Measurements from ENCODE around the gene SPAG16. TPM values are rescaled to one million over a fixed set of nuclear protein-coding genes. Genes with fewer than 3 reads are reported as not detected.

Gene SPAG16
- total and polyA plus RNA-seq, 2 donors (not counting 1 experiment from before 2014, with no cell fraction given), result 24.1 to 36.8 TPM

DNA sequence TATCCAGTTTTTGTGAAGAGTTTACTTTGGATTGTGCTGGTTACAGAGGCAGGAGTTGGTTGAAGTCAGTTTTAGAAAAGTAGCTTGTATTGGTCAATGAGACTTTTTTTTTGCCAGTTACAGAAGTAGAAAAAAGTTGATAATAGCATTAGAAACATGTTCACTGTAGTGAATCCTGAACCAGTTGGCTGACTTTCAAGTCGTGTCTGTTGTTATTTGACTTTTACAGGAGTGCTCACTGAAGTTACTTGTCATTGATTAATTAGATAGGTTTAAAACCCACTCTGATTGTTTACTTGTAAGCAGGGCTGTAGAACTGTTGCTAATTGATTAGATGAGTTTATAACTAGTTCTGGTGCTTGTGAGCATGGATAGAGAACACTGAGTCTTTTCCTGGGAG is 814.5 kb downstream of the SPAG16 start:
- no peak overlapping the region for H3K4me3 ChIP-seq (replicated peaks in 1 of 4; ENCODE audit: control extremely low read depth in 1 of 4, insufficient read depth in 1 of 4, low read depth in 3 of 4, low read length in 4 of 4)
- no peaks in the 10 kb centered on the region for H4K20me1 ChIP-seq (ENCODE audit: control insufficient read depth, extremely low read depth, insufficient read depth, low read length)
- no peak for DNase-seq (ENCODE audit: low read depth in 2 of 2)
- no peaks in the 10 kb centered on the region for H3K4me1 ChIP-seq (ENCODE audit: control insufficient read depth, extremely low read depth, insufficient read depth, low read length)
- no peak overlapping the region for H2AFZ ChIP-seq (ENCODE audit: low read length)
- H3K27ac ChIP-seq (ENCODE audit: insufficient read depth, low read length), result no peak overlapping the region
- no peaks in the 10 kb centered on the region for H3K36me3 ChIP-seq (ENCODE audit: control insufficient read depth, insufficient read depth, low read length)
- no peaks in the 10 kb centered on the region for H3K9me3 ChIP-seq (ENCODE audit: control insufficient read depth, insufficient read depth, low read depth, low read length)
- no peak overlapping the region for H3K9ac ChIP-seq (ENCODE audit: insufficient read depth, low read length)
- no peaks in the 10 kb centered on the region for H3K27me3 ChIP-seq (ENCODE audit: control insufficient read depth, insufficient read depth, low read length)
- H3K79me2 ChIP-seq (ENCODE audit: control insufficient read depth, insufficient read depth, low read length), result no peaks in the 10 kb centered on the region
- no peak for TF ChIP-seq EZH2 (IDR thresholded peaks at IDR 0.05; ENCODE audit: low read length, missing control alignments)
- TF ChIP-seq, protein P1, sequence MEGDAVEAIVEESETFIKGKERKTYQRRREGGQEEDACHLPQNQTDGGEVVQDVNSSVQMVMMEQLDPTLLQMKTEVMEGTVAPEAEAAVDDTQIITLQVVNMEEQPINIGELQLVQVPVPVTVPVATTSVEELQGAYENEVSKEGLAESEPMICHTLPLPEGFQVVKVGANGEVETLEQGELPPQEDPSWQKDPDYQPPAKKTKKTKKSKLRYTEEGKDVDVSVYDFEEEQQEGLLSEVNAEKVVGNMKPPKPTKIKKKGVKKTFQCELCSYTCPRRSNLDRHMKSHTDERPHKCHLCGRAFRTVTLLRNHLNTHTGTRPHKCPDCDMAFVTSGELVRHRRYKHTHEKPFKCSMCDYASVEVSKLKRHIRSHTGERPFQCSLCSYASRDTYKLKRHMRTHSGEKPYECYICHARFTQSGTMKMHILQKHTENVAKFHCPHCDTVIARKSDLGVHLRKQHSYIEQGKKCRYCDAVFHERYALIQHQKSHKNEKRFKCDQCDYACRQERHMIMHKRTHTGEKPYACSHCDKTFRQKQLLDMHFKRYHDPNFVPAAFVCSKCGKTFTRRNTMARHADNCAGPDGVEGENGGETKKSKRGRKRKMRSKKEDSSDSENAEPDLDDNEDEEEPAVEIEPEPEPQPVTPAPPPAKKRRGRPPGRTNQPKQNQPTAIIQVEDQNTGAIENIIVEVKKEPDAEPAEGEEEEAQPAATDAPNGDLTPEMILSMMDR (conservative IDR thresholded peaks at IDR 0.05 in 1 of 2, IDR thresholded peaks at IDR 0.05 in 1 of 2; ENCODE audit: low read depth in 1 of 2, low read length in 2 of 2), result no peak
- H3K4me2 ChIP-seq (ENCODE audit: extremely low read depth, insufficient read depth, low read length), result no peak overlapping the region

DNA sequence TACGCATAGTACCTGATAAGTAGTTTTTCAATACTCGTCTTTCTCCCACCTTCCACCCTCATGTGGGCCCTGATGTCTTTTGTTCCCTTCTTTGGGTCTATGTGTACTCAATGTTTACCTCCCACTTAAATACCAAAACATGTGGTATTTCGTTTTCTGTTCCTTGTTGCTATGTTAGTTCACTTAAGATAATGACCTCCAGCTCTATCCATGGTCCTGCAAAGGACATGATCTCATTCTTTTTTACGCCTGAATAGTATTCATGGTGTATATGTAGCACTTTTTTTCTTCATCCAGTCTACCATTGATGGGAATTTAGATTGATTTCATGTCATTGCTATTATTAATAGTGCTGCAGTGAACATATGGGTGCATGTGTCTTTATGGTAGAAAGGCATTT is 816.2 kb downstream of the SPAG16 start:
- TF ChIP-seq, protein P1 (conservative IDR thresholded peaks at IDR 0.05 in 1 of 2, IDR thresholded peaks at IDR 0.05 in 1 of 2; ENCODE audit: low read depth in 1 of 2, low read length in 2 of 2), result no peak
- no peak for TF ChIP-seq EZH2 (IDR thresholded peaks at IDR 0.05; ENCODE audit: low read length, missing control alignments)
- no peaks in the 10 kb centered on the region for H3K36me3 ChIP-seq (ENCODE audit: control insufficient read depth, insufficient read depth, low read length)

DNA sequence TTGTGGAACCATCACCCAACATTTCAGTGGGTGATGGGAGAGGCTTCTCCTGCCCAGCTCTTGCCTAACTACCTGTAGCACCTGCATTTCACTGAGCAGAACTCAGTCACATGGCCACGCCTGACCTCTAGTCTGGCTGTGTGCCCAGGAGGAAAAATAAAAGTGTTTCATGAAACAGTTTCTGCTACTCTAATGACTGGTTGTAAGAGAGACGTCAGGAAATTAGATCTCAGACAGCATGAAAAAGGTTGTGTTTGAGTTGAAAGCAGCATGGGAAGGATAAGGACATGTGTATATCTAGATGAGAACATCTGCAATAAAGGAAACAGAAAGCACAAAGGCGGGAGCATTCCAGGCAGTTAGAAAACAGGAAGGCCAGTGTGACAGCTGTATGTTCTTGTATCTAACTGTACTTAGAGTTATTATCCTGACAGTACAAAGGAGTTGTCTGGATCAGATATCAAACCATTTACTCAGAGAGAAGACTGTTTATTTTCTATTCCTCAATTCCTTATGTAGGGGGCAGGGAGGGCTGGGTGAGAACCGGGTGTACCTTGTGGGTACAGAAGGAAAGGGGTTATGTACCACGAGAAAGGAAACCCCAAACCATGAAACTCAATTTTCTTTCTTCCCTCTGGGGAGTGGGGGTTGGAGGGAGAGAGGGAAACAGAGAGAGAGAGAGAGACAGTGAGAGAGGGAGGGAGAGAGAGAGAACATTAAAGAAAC is 819.2 kb downstream of the SPAG16 start:
- H3K27ac ChIP-seq (ENCODE audit: insufficient read depth, low read length), result no peak overlapping the region
- peak in 1 of 2 donors; percentile 1 for DNase-seq (ENCODE audit: low read depth in 2 of 2)
- TF ChIP-seq EZH2 (IDR thresholded peaks at IDR 0.05; ENCODE audit: low read length, missing control alignments), result no peak
- TF ChIP-seq, protein P1 (conservative IDR thresholded peaks at IDR 0.05 in 1 of 2, IDR thresholded peaks at IDR 0.05 in 1 of 2; ENCODE audit: low read depth in 1 of 2, low read length in 2 of 2), result no peak
- H3K79me2 ChIP-seq (ENCODE audit: control insufficient read depth, insufficient read depth, low read length), result no peaks in the 10 kb centered on the region
- H3K4me3 ChIP-seq (replicated peaks in 1 of 4; ENCODE audit: control extremely low read depth in 1 of 4, insufficient read depth in 1 of 4, low read depth in 3 of 4, low read length in 4 of 4), result no peak overlapping the region
- H3K4me1 ChIP-seq (ENCODE audit: control insufficient read depth, extremely low read depth, insufficient read depth, low read length), result no peaks in the 10 kb centered on the region
- peak overlapping the region; percentile 27 for H3K4me2 ChIP-seq (ENCODE audit: extremely low read depth, insufficient read depth, low read length)
- H2AFZ ChIP-seq (ENCODE audit: low read length), result peak overlapping the region; percentile 10
- no peaks in the 10 kb centered on the region for H4K20me1 ChIP-seq (ENCODE audit: control insufficient read depth, extremely low read depth, insufficient read depth, low read length)
- H3K36me3 ChIP-seq (ENCODE audit: control insufficient read depth, insufficient read depth, low read length), result no peaks in the 10 kb centered on the region
- no peaks in the 10 kb centered on the region for H3K9me3 ChIP-seq (ENCODE audit: control insufficient read depth, insufficient read depth, low read depth, low read length)
- no peak overlapping the region for H3K9ac ChIP-seq (ENCODE audit: insufficient read depth, low read length)
- H3K27me3 ChIP-seq (ENCODE audit: control insufficient read depth, insufficient read depth, low read length), result no peaks in the 10 kb centered on the region

More for the DNA sequence above, 816.2 kb downstream of the SPAG16 start:
- DNase-seq (ENCODE audit: low read depth in 2 of 2), result no peak
- Histone ChIP-seq H3K4me1 (ENCODE audit: control insufficient read depth, extremely low read depth, insufficient read depth, low read length) (no peaks in the 10 kb centered on the region), H3K27ac (ENCODE audit: insufficient read depth, low read length) (no peak overlapping the region), H4K20me1 (ENCODE audit: control insufficient read depth, extremely low read depth, insufficient read depth, low read length) (no peaks in the 10 kb centered on the region), H3K4me3 (replicated peaks in 1 of 4; ENCODE audit: control extremely low read depth in 1 of 4, insufficient read depth in 1 of 4, low read depth in 3 of 4, low read length in 4 of 4) (no peak overlapping the region), H3K4me2 (ENCODE audit: extremely low read depth, insufficient read depth, low read length) (no peak overlapping the region), H3K79me2 (ENCODE audit: control insufficient read depth, insufficient read depth, low read length) (no peaks in the 10 kb centered on the region), H3K9ac (ENCODE audit: insufficient read depth, low read length) (no peak overlapping the region), H3K27me3 (ENCODE audit: control insufficient read depth, insufficient read depth, low read length) (no peaks in the 10 kb centered on the region), H2AFZ (ENCODE audit: low read length) (no peak overlapping the region), H3K9me3 (ENCODE audit: control insufficient read depth, insufficient read depth, low read depth, low read length) (no peaks in the 10 kb centered on the region)

All from fibroblast of lung (primary cell).